A549 (cell line): ENCODE data around the gene IFI27L1. TPM values are rescaled to one million over a fixed set of nuclear protein-coding genes. Genes with fewer than 3 reads are reported as not detected.

Experiments
- ATAC-seq, 2 experiments: fragments of 200-7000 bp in 1 of 2; fragments of >200 bp in 1 of 2; cut with Nextera tagmentation in 1 of 2; cut with Tn5 transposase in 1 of 2; 3 replicates each; pipeline versions ENCODE4 v1.8.0 to v1.9.1; 2018 to 2020; ENCODE audit warnings: mild to moderate bottlenecking in 1 of 2, moderate library complexity in 1 of 2
- CTCF ChIA-PET: fragments of 300-600 bp; sonication (Branson Sonifier 250); formaldehyde crosslinking; extraction: SDS; loops from one replicate; lab custom pipeline; 2021; ENCODE audit warnings: antibody characterized with exemption, inconsistent platforms; lab: Yijun Ruan, JAX
- POLR2A ChIA-PET: fragments of 350-600 bp; formaldehyde crosslinking; extraction: SDS; loops from one replicate; lab custom pipeline; 2021; ENCODE audit warnings: antibody characterized with exemption, inconsistent platforms; lab: Yijun Ruan, JAX
- DNase-seq, 2 experiments: peaks; one replicate each; pipeline versions ENCODE4 v3.0.0 to v3.0.0-alpha.2; 2011 to 2016; ENCODE audit warnings: low read depth in 1 of 2, low spot score in 1 of 2
- FAIRE-seq: peaks from 2 replicates; lab custom pipeline; 2011; peaks lifted over from hg19 to GRCh38; lab: Jason Lieb, UNC
- H3K27ac ChIP-seq, 2 experiments: fragments of >200 bp; sonication (Bioruptor Twin); formaldehyde crosslinking; 3 replicates each; pipeline ENCODE4 v1.5.1; 2016 to 2017
- H3K4me1 ChIP-seq: fragments of >200 bp; sonication (Bioruptor Twin); formaldehyde crosslinking; 3 replicates; pipeline ENCODE4 v1.6.1; 2016
- H3K4me2 ChIP-seq: fragments of >200 bp; sonication (Bioruptor Twin); formaldehyde crosslinking; 3 replicates; pipeline ENCODE4 v1.6.1; 2016
- H3K4me3 ChIP-seq: fragments of >200 bp; sonication (Bioruptor Twin); formaldehyde crosslinking; 3 replicates; pipeline ENCODE4 v1.5.1; 2016
- H3K9me3 ChIP-seq: fragments of >200 bp; sonication (Bioruptor Twin); formaldehyde crosslinking; 3 replicates; pipeline ENCODE4 v1.6.1; 2016
- CBX2 ChIP-seq: fragments of 200-600 bp; sonication (generic); IDR thresholded peaks from 2 replicates; pipeline ENCODE4 v1.6.1; 2016; ENCODE audit warnings: low read depth, mild to moderate bottlenecking, borderline replicate concordance
- CBX8 ChIP-seq: fragments of 200-600 bp; sonication (generic); IDR thresholded peaks from 2 replicates; pipeline ENCODE4 v1.6.1; 2016
- CHD2 ChIP-seq: fragments of 150-350 bp; IDR thresholded peaks from 2 replicates; pipeline ENCODE4 v1.6.1; 2014; ENCODE audit warnings: low read length; ENCODE audit not compliant: partially characterized antibody
- CHD4 ChIP-seq: fragments of 200-600 bp; sonication (generic); IDR thresholded peaks from 2 replicates; pipeline ENCODE4 v1.6.1; 2016; ENCODE audit warnings: antibody characterized with exemption, mild to moderate bottlenecking, borderline replicate concordance
- CTCF ChIP-seq: fragments of >200 bp; sonication (Bioruptor Twin); formaldehyde crosslinking; IDR thresholded peaks from 3 replicates; pipeline ENCODE4 v1.5.1; 2016
- EHMT2 ChIP-seq: fragments of 200-600 bp; sonication (generic); IDR thresholded peaks from 2 replicates; pipeline ENCODE4 v1.6.1; 2016; ENCODE audit warnings: antibody characterized with exemption, low read depth, mild to moderate bottlenecking, moderate library complexity
- ESRRA ChIP-seq: fragments of 150-350 bp; IDR thresholded peaks from 2 replicates; pipeline ENCODE4 v1.6.1; 2014; ENCODE audit warnings: mild to moderate bottlenecking, low read length, borderline replicate concordance
- FOSB ChIP-seq: fragments of 250-450 bp; sonication (Bioruptor Pico); IDR thresholded peaks from 2 replicates; pipeline ENCODE4 v1.5.0; 2020; ENCODE audit warnings: mild to moderate bottlenecking, moderate library complexity
- GATA3 ChIP-seq: IDR thresholded peaks from 2 replicates; pipeline ENCODE4 v1.6.1; 2012; ENCODE audit warnings: borderline replicate concordance
- HEYL ChIP-seq: fragments of 250-450 bp; sonication (Bioruptor Pico); IDR thresholded peaks from 2 replicates; pipeline ENCODE4 v1.8.0; 2021; ENCODE audit warnings: mild to moderate bottlenecking, moderate library complexity
- HOXB13 ChIP-seq: fragments of 250-450 bp; sonication (Bioruptor Pico); IDR thresholded peaks from 2 replicates; pipeline ENCODE4 v1.5.0; 2020; ENCODE audit warnings: low read depth, mild to moderate bottlenecking, moderate library complexity
- HOXB5 ChIP-seq: fragments of 250-450 bp; sonication (Bioruptor Pico); IDR thresholded peaks from 2 replicates; pipeline ENCODE4 v1.5.0; 2020; ENCODE audit warnings: mild to moderate bottlenecking, moderate library complexity
- JUNB ChIP-seq: fragments of >200 bp; sonication (Bioruptor Twin); formaldehyde crosslinking; IDR thresholded peaks from 2 replicates; pipeline ENCODE4 v1.6.1; 2016
- PHF8 ChIP-seq: fragments of 200-600 bp; sonication (generic); IDR thresholded peaks from 2 replicates; pipeline ENCODE4 v1.6.1; 2016; ENCODE audit warnings: low read depth, mild to moderate bottlenecking, antibody characterized with exemption, moderate library complexity, borderline replicate concordance
- RAD21 ChIP-seq, 2 experiments: fragments of >200 bp in 1 of 2; sonication (Bioruptor Twin) in 1 of 2; formaldehyde crosslinking in 1 of 2; IDR thresholded peaks in 1 of 2; conservative IDR thresholded peaks in 1 of 2; 2 replicates in 1 of 2; 3 replicates in 1 of 2; pipeline ENCODE4 v1.6.1; 2012 to 2018; ENCODE audit warnings: inconsistent platforms in 1 of 2
- RNF2 ChIP-seq: fragments of 200-600 bp; sonication (generic); IDR thresholded peaks from 2 replicates; pipeline ENCODE4 v1.6.1; 2016; ENCODE audit warnings: low read depth, mild to moderate bottlenecking, antibody characterized with exemption, moderate library complexity, borderline replicate concordance
- SREBF2 ChIP-seq: fragments of 450-650 bp; IDR thresholded peaks from 2 replicates; pipeline ENCODE4 v1.6.1; 2014; ENCODE audit warnings: mild to moderate bottlenecking, moderate library complexity
- ZC3H11A ChIP-seq: fragments of 450-650 bp; IDR thresholded peaks from 2 replicates; pipeline ENCODE4 v1.6.1; 2014; ENCODE audit warnings: antibody characterized with exemption, mild to moderate bottlenecking
- ZNF302 ChIP-seq: fragments of 250-450 bp; sonication (Bioruptor Pico); IDR thresholded peaks from 2 replicates; pipeline ENCODE4 v1.9.0; 2021; ENCODE audit warnings: inconsistent platforms, mild to moderate bottlenecking, moderate library complexity
- ZSCAN20 ChIP-seq: fragments of 250-450 bp; sonication (Bioruptor Pico); IDR thresholded peaks from 2 replicates; pipeline ENCODE4 v1.8.0; 2022; ENCODE audit warnings: mild to moderate bottlenecking, moderate library complexity
- WGBS: methylation state at CpG from one replicate; pipeline ENCODE4 v1.1.6; 2017; ENCODE audit errors: missing lambda C conversion rate; 5-methylcytosine and 5-hydroxymethylcytosine counted together
- polyA plus RNA-seq, 4 experiments: library from polyadenylated mRNA; depleted of rRNA in 3 of 4; stranded (reverse); fragments of >200 nt; fragmentation: RNase III in 1 of 4; extraction: RNeasy Plus Mini Kit Qiagen cat#74134 plus additional on column Dnase treatment in 1 of 4; gene quantifications; 2 replicates in 3 of 4; 3 replicates in 1 of 4; pipeline ENCODE4 v1.2.3, GENCODE V29; 2011 to 2017
- TF ChIP-seq, protein P1 (sequence below): fragments of >200 bp; sonication (Bioruptor Twin); formaldehyde crosslinking; IDR thresholded peaks from 3 replicates; pipeline ENCODE4 v1.6.1; 2016
- TF ChIP-seq, protein P2 (sequence below): fragments of 250-450 bp; sonication (Bioruptor Pico); IDR thresholded peaks from 2 replicates; pipeline ENCODE4 v1.5.0; 2021; ENCODE audit warnings: mild to moderate bottlenecking, moderate library complexity, borderline replicate concordance
- TF ChIP-seq, protein P3 (sequence below): fragments of 150-350 bp; IDR thresholded peaks from 2 replicates; pipeline ENCODE4 v1.6.1; 2014; ENCODE audit warnings: low read depth, mild to moderate bottlenecking, low read length

IFI27L1 gene
- polyA plus RNA-seq, 2 of the 4 experiments (the other 2 are of a cell fraction), result 15.9 to 28.0 TPM

DNA sequence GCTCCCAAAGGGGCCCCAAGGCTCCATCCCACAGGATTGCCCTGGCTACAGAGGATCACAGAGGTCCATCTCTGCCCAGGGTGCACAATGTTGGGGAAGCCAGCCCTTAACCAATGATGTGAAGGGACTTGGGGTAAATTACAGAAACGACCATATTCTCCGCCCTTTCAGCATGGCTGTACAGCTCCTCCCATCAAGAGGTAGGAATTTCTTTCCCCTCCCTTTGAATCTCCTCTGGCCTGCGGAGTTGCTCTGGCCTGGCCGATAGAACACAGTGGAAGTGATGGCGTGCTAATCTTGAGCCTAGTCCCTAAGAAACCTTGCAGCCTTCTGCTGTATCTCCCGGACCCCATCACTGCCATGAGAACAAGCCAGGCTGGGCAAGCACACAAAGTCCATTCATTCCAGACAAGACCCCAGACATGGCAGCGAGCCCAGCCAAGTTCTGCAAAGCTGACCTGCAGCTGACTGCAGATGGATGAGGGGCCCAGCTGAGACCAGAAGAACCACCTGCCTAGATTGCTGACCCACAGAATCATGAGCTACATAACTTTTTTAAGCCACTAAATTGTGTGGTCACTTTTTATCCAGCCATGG is 22.5 kb downstream of the IFI27L1 start:
- H3K27ac ChIP-seq, result no peak overlapping the region
- FAIRE-seq (no peak), ATAC-seq (no peak), DNase-seq (no peak)
- TF ChIP-seq SREBF2 (no peak), FOSB (CRISPR knock-in tag) (no peak), CTCF (no peak), HOXB5 (CRISPR knock-in tag) (no peak), ZC3H11A (no peak), CBX2 (no peak), RAD21 (conservative IDR thresholded peaks at IDR 0.05 in 1 of 2, IDR thresholded peaks at IDR 0.05 in 1 of 2) (no peak), ESRRA (no peak), JUNB (no peak), PHF8 (no peak), RNF2 (no peak), CHD2 (no peak), ZSCAN20 (no peak), HEYL (no peak), GATA3 (no peak)
- TF ChIP-seq, protein P1, sequence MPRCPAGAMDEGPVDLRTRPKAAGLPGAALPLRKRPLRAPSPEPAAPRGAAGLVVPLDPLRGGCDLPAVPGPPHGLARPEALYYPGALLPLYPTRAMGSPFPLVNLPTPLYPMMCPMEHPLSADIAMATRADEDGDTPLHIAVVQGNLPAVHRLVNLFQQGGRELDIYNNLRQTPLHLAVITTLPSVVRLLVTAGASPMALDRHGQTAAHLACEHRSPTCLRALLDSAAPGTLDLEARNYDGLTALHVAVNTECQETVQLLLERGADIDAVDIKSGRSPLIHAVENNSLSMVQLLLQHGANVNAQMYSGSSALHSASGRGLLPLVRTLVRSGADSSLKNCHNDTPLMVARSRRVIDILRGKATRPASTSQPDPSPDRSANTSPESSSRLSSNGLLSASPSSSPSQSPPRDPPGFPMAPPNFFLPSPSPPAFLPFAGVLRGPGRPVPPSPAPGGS, result no peak
- TF ChIP-seq, protein P2, sequence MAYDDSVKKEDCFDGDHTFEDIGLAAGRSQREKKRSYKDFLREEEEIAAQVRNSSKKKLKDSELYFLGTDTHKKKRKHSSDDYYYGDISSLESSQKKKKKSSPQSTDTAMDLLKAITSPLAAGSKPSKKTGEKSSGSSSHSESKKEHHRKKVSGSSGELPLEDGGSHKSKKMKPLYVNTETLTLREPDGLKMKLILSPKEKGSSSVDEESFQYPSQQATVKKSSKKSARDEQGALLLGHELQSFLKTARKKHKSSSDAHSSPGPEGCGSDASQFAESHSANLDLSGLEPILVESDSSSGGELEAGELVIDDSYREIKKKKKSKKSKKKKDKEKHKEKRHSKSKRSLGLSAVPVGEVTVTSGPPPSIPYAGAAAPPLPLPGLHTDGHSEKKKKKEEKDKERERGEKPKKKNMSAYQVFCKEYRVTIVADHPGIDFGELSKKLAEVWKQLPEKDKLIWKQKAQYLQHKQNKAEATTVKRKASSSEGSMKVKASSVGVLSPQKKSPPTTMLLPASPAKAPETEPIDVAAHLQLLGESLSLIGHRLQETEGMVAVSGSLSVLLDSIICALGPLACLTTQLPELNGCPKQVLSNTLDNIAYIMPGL (CRISPR knock-in tag), result no peak
- TF ChIP-seq, protein P3, sequence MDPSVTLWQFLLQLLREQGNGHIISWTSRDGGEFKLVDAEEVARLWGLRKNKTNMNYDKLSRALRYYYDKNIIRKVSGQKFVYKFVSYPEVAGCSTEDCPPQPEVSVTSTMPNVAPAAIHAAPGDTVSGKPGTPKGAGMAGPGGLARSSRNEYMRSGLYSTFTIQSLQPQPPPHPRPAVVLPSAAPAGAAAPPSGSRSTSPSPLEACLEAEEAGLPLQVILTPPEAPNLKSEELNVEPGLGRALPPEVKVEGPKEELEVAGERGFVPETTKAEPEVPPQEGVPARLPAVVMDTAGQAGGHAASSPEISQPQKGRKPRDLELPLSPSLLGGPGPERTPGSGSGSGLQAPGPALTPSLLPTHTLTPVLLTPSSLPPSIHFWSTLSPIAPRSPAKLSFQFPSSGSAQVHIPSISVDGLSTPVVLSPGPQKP, result no peak
- no peak overlapping the region for H3K4me3 ChIP-seq
- ChIA-PET POLR2A (no interaction called here), CTCF (interaction anchor here (2.7 kb wide), 1 partner anchor 33 kb away, joined by 10 read pairs; no protein-coding TSS in a partner anchor)
- H3K4me2 ChIP-seq, result no peak overlapping the region
- 80% methylated on average over 6 of the region's 7 CpGs for WGBS
- H3K9me3 ChIP-seq, result no peaks in the 10 kb centered on the region
- H3K4me1 ChIP-seq, result no peaks in the 10 kb centered on the region; the same call in 2 of the 3 replicates

- FAIRE-seq, result no peak
- WGBS, result 89% methylated on average over 10 of the region's 10 CpGs
Measured at GRCh38 chr14:94104731-94105130, 23.6 kb downstream of the IFI27L1 start.

More at GRCh38 chr14:94104731-94105130, 23.6 kb downstream of the IFI27L1 start:
- ATAC-seq (no peak), DNase-seq (no peak)
- Histone ChIP-seq H3K4me2 (no peak overlapping the region), H3K27ac (no peak overlapping the region), H3K4me3 (no peak overlapping the region), H3K9me3 (no peaks in the 10 kb centered on the region), H3K4me1 (no peaks in the 10 kb centered on the region; the same call in 2 of the 3 replicates)
- POLR2A ChIA-PET, result no interaction called here
- CTCF ChIA-PET, result interaction anchor here (1.0 to 2.7 kb wide), 2 partner anchors 27 to 32 kb away, joined by 3 to 10 read pairs; no protein-coding TSS in a partner anchor
- TF ChIP-seq HOXB13 (CRISPR knock-in tag) (no peak), CHD4 (no peak), EHMT2 (no peak), CBX2 (no peak), CBX8 (no peak), ZNF302 (CRISPR knock-in tag) (no peak), CHD2 (no peak)
